GM19328 (cell line): ENCODE data around the gene MRLN.
"Not testable (repeated sequence)": the region's sequence is repeated elsewhere in the genome, so short reads cannot be mapped to it uniquely, and the experiment has no call there.

Experiments
- ATAC-seq: cut with Tn5 transposase; IDR thresholded peaks from one replicate; pipeline ENCODE4 v1.9.1; 2021; ENCODE audit warnings: mild to moderate bottlenecking, moderate library complexity; ENCODE audit not compliant: unreplicated experiment

Gene MRLN

GRCh38 chr10:59753267-59753666 is at the start of gene MRLN:
MRLN (minus strand) TSS chr10:59753455.
- no peak for ATAC-seq

- ATAC-seq = no peak
These were observed 47.9 kb upstream of the MRLN start for GRCh38 chr10:59801171-59801570.

- no peak for ATAC-seq
These were observed 46.2 kb upstream of the MRLN start for GRCh38 chr10:59799421-59799820.

- ATAC-seq = no peak
These were observed 40.7 kb upstream of the MRLN start for GRCh38 chr10:59793919-59794318.

GRCh38 chr10:59792812-59793211 is 39.6 kb upstream of the MRLN start:
- ATAC-seq = no peak

GRCh38 chr10:59791601-59792000 is 38.3 kb upstream of the MRLN start:
- no peak for ATAC-seq

GRCh38 chr10:59790080-59790479 is 36.8 kb upstream of the MRLN start:
- not testable (repeated sequence) for ATAC-seq

- ATAC-seq = not testable (repeated sequence)
These were observed 35.7 kb upstream of the MRLN start for GRCh38 chr10:59788914-59789313.

GRCh38 chr10:59787032-59787431 is 33.8 kb upstream of the MRLN start:
- not testable (repeated sequence) for ATAC-seq

- not testable (repeated sequence) for ATAC-seq
These were observed 32.2 kb upstream of the MRLN start for GRCh38 chr10:59785476-59785875.

- ATAC-seq = no peak
These were observed 28.3 kb upstream of the MRLN start for GRCh38 chr10:59781511-59781910.

GRCh38 chr10:59779756-59780533 is 26.7 kb upstream of the MRLN start:
- no peak for ATAC-seq

- no peak for ATAC-seq
These were observed 21.2 kb upstream of the MRLN start for GRCh38 chr10:59774451-59774850.

GRCh38 chr10:59773088-59773487 is 19.8 kb upstream of the MRLN start:
- no peak for ATAC-seq

- no peak for ATAC-seq
These were observed 18.0 kb upstream of the MRLN start for GRCh38 chr10:59771162-59771807.

GRCh38 chr10:59770689-59771088 is 17.4 kb upstream of the MRLN start:
- ATAC-seq = no peak

GRCh38 chr10:59762505-59762904 is 9.2 kb upstream of the MRLN start:
- no peak for ATAC-seq

GRCh38 chr10:59757966-59758365 is 4.7 kb upstream of the MRLN start:
- ATAC-seq = no peak

- no peak for ATAC-seq
These were observed 1.7 kb upstream of the MRLN start for GRCh38 chr10:59754951-59755350.

- ATAC-seq = no peak
These were observed 846 bp downstream of the MRLN start for GRCh38 chr10:59752278-59752940.

GRCh38 chr10:59750155-59750945 is 2.9 kb downstream of the MRLN start:
- ATAC-seq = no peak
